Endothelial cell (in vitro differentiated cells): ENCODE data around the gene CTBP2. TPM values are rescaled to one million over a fixed set of nuclear protein-coding genes. Genes with fewer than 3 reads are reported as not detected.

Source experiments
- DNase-seq: peaks from one replicate; pipeline ENCODE4 v3.0.0; 2021; ENCODE audit warnings: low spot score
- H3K27ac Mint-ChIP-seq: one replicate; pipeline ENCODE4 v1.8.0; 2021; ENCODE audit warnings: mixed read lengths, inconsistent platforms; ENCODE audit not compliant: unreplicated experiment
- H3K27me3 Mint-ChIP-seq: one replicate; pipeline ENCODE4 v1.8.0; 2021; ENCODE audit warnings: mild to moderate bottlenecking, moderate library complexity, mixed read lengths, inconsistent platforms; ENCODE audit not compliant: unreplicated experiment
- H3K36me3 Mint-ChIP-seq: one replicate; pipeline ENCODE4 v1.8.0; 2021; ENCODE audit warnings: mild to moderate bottlenecking, low read depth, mixed read lengths, inconsistent platforms; ENCODE audit not compliant: unreplicated experiment
- H3K4me1 Mint-ChIP-seq: one replicate; pipeline ENCODE4 v1.8.0; 2021; ENCODE audit warnings: mild to moderate bottlenecking, mixed read lengths, inconsistent platforms; ENCODE audit not compliant: unreplicated experiment
- H3K4me3 Mint-ChIP-seq: one replicate; pipeline ENCODE4 v1.8.0; 2021; ENCODE audit warnings: mild to moderate bottlenecking, mixed read lengths, inconsistent platforms; ENCODE audit not compliant: unreplicated experiment
- H3K9me3 Mint-ChIP-seq: one replicate; pipeline ENCODE4 v1.8.0; 2021; ENCODE audit warnings: mixed read lengths, inconsistent platforms; ENCODE audit not compliant: unreplicated experiment
- total RNA-seq: library from RNA; stranded (reverse); fragmentation: NEBNext Ultra II Directional; extraction: Animal tissue kit (Norgen Biotek cat#: 25700); gene quantifications from one replicate; pipeline ENCODE4 v1.2.1, GENCODE V29; 2021; ENCODE audit not compliant: unreplicated experiment
- TF ChIP-seq, protein P1 (sequence below): fragments of 200-600 bp; sonication (generic); IDR thresholded peaks from one replicate; pipeline ENCODE4 v1.5.0; 2021; ENCODE audit warnings: antibody characterized with exemption; ENCODE audit not compliant: unreplicated experiment

Gene CTBP2
- total RNA-seq, 1 donor from 2014 or later = 145 TPM

GRCh38 chr10:125064681-125065492 is 95.5 kb downstream of the CTBP2 start:
- peak overlapping the region; percentile 68 for H3K27ac Mint-ChIP-seq
- H3K4me1 Mint-ChIP-seq = peaks cover 62% of the 10 kb centered on the region
- H3K4me3 Mint-ChIP-seq = no peak overlapping the region
- H3K27me3 Mint-ChIP-seq = peaks cover 10% of the 10 kb centered on the region
- no peak for DNase-seq
- H3K9me3 Mint-ChIP-seq = no peaks in the 10 kb centered on the region
- TF ChIP-seq, protein P1, sequence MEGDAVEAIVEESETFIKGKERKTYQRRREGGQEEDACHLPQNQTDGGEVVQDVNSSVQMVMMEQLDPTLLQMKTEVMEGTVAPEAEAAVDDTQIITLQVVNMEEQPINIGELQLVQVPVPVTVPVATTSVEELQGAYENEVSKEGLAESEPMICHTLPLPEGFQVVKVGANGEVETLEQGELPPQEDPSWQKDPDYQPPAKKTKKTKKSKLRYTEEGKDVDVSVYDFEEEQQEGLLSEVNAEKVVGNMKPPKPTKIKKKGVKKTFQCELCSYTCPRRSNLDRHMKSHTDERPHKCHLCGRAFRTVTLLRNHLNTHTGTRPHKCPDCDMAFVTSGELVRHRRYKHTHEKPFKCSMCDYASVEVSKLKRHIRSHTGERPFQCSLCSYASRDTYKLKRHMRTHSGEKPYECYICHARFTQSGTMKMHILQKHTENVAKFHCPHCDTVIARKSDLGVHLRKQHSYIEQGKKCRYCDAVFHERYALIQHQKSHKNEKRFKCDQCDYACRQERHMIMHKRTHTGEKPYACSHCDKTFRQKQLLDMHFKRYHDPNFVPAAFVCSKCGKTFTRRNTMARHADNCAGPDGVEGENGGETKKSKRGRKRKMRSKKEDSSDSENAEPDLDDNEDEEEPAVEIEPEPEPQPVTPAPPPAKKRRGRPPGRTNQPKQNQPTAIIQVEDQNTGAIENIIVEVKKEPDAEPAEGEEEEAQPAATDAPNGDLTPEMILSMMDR = no peak
- H3K36me3 Mint-ChIP-seq = peaks cover 17% of the 10 kb centered on the region

- Mint-ChIP-seq H3K27ac (peak overlapping the region; percentile 36), H3K4me3 (no peak overlapping the region), H3K4me1 (peaks cover 64% of the 10 kb centered on the region), H3K27me3 (peaks cover 12% of the 10 kb centered on the region), H3K9me3 (no peaks in the 10 kb centered on the region), H3K36me3 (peaks cover 28% of the 10 kb centered on the region)
- no peak for DNase-seq
- TF ChIP-seq, protein P1 = no peak
Observed at GRCh38 chr10:125063256-125063925, 97.0 kb downstream of the CTBP2 start.

DNA sequence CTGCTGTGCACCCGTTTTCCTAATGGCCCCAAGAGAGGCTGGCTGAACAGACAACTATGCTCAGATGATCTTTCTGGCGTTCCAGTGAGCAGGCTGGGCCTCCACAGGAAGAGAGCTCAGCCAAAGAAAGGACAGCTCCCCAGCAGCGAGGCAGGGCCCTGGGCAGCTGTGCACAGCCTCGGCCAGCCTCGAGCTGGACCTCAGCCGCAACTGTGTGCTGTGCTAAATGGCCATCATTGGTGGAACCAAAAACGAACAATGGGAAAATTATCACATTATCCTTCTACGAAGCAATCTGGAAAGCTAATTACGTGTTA is 97.5 kb downstream of the CTBP2 start:
- H3K36me3 Mint-ChIP-seq = peaks cover 31% of the 10 kb centered on the region
- no peaks in the 10 kb centered on the region for H3K9me3 Mint-ChIP-seq
- peaks cover 64% of the 10 kb centered on the region for H3K4me1 Mint-ChIP-seq

GRCh38 chr10:125062227-125062913 is 98.0 kb downstream of the CTBP2 start:
- no peak overlapping the region for H3K4me3 Mint-ChIP-seq
- peaks cover 66% of the 10 kb centered on the region for H3K4me1 Mint-ChIP-seq
- TF ChIP-seq, protein P1 = no peak
- peaks cover 15% of the 10 kb centered on the region for H3K27me3 Mint-ChIP-seq
- peaks cover 33% of the 10 kb centered on the region for H3K36me3 Mint-ChIP-seq
- DNase-seq = no peak
- H3K27ac Mint-ChIP-seq = no peak overlapping the region
- no peaks in the 10 kb centered on the region for H3K9me3 Mint-ChIP-seq

More for the DNA sequence above, 97.5 kb downstream of the CTBP2 start:
- TF ChIP-seq, protein P1 = no peak
- DNase-seq = no peak
- H3K27me3 Mint-ChIP-seq = peaks cover 14% of the 10 kb centered on the region
- no peak overlapping the region for H3K27ac Mint-ChIP-seq
- no peak overlapping the region for H3K4me3 Mint-ChIP-seq
